Renal cortex interstitium (tissue), 15 donors: ENCODE measurements around the gene TBX15. TPM values are rescaled to one million over a fixed set of nuclear protein-coding genes. Genes with fewer than 3 reads are reported as not detected.

Experiments used
- DNase-seq, 11 donors: peaks; one replicate each; pipeline ENCODE4 v3.0.0-alpha.2; 2013; ENCODE audit warnings: low read depth in 9 of 11, low spot score in 4 of 11; ENCODE audit errors: extremely low read depth in 1 of 11
- long read RNA-seq, 16 experiments: transcript quantifications; one replicate each; lab custom pipeline, GENCODE V29; 2026
- polyA plus RNA-seq, 3 donors: library from polyadenylated mRNA; unstranded; fragments of 120-200 nt; gene quantifications; one replicate each; pipeline ENCODE4 v1.2.1, GENCODE V29; 2013; ENCODE audit not compliant: insufficient read length in 3 of 3

TBX15 gene
- under 1 TPM; 0.18 to 0.39 (median 0.24) TPM for polyA plus RNA-seq
- long read RNA-seq, donor 1: 0 reads
- long read RNA-seq, donor 2: 0 reads
- long read RNA-seq, donor 3: 0 reads
- long read RNA-seq, donor 4: 0 reads
- long read RNA-seq, donor 5: 0 reads
- long read RNA-seq, donor 6: 0 reads
- long read RNA-seq, donor 7: 0 reads
- long read RNA-seq, donor 8: 0 reads
- long read RNA-seq, donor 9: 0 reads
- long read RNA-seq, donor 10: 0 reads
- long read RNA-seq, donor 11: 0 reads
- long read RNA-seq, donor 12: 0 reads
- long read RNA-seq, donor 13: 0 reads
- long read RNA-seq, donor 14: 0 reads
- long read RNA-seq, donor 15: 0 reads
- long read RNA-seq, donor 16: 0 reads

DNA sequence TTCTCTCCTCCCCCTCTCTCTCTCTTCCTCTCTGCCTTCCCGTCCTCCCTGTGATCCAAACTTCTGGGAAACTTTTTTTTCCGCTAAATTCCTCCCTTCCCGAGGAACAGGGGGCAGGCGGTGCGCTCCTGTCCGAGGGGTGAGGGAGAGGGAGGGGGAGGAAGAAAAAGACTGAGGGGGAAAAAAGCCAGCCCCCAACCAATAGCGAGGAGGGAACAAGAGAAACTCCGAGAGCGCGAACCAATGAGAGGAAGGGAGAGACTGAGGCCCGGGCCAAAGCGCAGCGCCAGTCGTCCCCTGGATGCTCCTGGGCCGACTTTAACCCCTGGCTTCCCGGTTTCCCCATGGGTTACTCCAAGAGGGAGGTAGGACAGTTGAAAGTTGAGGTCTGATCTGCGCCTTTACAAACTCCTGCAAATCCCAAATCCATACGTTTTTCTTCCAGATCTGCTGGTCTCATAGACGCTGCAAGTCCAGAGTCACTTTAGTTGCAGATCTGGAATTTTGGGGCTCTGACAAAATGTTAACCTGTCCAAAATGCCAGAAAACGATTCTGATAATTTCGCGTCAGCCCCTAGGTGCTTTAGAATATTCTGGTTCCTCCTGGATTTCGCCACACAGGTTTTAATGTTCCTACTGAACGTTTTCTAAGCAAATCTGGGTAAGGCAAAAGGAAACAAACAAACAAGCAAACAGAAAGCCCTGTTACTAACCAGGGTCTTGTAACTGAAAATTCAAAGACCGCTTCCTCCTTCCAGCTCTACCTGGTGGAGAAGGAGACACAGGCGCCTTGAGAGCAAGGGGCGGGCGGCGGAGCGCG, at the start of gene TBX15:
TBX15 (minus strand) TSS at position 158 of the 820 bp plus-strand sequence. CDS start 548 bp downstream, outside the sequence.
- DNase-seq: no peak

DNA sequence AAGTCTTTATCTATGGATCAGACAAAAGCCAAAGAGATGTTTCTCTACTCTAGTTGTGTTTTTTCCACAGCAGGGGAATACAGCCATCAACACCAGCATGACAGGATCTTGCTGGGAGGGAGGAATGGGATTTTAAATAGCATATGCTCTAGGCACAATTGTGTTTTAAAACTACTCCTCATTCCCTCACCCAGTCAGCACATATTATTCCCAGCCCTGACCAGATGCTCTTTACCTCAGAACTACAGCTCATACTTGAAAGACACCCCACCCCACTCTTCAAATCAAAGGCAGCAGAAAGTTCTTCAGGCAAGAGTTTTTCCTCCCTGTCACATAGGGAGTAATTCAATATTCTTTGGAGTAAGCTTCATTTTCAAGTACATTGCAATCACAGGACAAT, 46.2 kb upstream of the TBX15 start:
- DNase-seq: no peak

DNA sequence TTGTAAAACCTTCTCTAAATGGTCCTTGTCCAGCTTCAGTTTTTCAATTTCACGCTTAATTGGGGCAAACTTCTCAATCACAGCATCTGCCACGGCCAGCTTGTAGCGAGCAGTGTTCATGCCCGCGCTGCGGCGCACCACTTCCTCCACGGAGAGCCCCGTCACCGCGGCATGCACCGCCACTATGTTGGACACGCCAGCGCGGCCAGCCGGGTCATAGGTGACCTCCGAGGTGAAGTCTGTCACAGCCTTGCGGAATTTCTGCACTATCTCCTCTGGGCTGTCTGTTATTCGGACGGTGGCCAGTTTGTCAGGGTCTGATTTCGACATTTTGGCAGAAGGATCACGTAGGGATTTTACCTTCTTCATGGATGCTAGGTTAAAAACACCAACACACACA, 44.8 kb upstream of the TBX15 start:
- no peak for DNase-seq

DNA sequence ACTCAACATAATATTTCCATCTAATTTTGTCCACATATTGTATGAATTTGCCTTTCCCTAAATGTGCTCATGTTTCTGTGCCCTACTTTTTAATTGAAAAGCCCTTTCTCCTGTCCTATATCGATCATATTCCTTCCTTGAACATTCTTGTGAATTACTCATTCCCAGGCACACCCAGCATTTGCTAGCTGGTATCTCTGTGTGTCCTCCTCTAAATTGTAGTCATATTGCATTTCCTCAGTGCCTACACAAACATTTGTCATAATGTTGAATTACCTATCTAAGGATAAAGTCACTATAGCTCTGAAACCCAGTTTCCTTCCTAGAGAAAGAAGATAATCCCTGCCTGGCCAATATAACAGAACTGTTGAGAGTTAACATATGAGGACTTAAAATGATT, 39.6 kb upstream of the TBX15 start:
- no peak for DNase-seq

- DNase-seq: no peak
These were observed 38.8 kb upstream of the TBX15 start for GRCh38 chr1:119026956-119027355.

DNA sequence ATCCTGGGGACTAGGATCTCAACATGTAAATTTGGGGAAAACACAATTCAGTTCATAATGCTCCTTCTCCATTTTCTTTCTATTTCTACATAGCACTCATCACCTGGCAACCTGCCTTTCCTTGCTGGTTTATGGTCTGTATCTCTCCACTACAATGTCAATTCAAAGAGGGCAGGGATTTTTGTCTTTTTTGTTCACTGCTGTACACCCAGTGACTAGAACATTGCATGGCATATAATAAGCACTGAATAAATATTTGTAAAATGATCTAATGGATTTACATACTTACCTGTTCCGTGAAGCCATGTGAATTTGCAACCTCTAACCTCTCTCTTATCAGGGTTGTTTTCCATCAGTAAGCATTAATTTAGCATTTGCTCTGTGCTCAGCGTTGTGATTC, 27.4 kb upstream of the TBX15 start:
- no peak for DNase-seq

DNA sequence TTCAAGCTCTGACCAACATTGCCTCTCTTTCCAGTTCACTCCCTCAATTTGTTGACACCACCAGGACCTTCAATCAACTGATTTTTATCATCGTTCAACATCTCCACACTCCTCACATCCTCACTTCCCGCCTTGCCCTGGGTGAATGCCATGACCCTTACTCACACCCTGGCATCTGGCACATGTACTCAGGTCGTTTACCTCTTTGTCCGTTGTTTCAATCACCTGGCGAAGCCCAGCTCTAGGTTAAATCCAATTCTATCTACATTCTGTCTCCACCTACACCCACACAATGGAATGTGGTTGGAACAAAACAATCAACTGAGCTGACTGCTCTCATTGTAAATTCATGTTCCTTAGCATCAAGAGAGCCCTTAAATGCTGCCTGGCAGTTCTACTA, 24.2 kb upstream of the TBX15 start:
- no peak for DNase-seq

- no peak for DNase-seq
These were observed 23.6 kb upstream of the TBX15 start for GRCh38 chr1:119011706-119012105.

DNA sequence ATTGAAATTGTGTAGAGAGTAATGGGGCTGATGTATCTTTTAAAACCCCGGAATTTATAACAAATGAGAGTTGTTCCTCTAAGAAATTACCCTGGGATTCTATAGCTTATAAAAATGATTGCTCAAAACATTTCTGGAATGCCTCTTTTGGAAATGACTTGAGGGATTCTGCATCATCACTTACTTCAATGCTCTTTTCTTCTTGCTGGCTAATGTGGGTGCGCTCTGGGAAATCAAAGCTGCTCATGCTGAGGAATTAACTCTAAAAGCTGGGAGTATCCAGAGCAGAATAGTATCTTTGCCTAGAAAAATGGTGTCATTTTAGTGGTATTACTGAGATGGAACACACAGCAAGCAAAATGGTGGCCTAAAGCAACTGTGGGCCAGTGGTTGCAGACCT, 23.0 kb upstream of the TBX15 start:
- DNase-seq: no peak

- no peak for DNase-seq
These were observed 22.1 kb upstream of the TBX15 start for GRCh38 chr1:119010201-119010600.

DNA sequence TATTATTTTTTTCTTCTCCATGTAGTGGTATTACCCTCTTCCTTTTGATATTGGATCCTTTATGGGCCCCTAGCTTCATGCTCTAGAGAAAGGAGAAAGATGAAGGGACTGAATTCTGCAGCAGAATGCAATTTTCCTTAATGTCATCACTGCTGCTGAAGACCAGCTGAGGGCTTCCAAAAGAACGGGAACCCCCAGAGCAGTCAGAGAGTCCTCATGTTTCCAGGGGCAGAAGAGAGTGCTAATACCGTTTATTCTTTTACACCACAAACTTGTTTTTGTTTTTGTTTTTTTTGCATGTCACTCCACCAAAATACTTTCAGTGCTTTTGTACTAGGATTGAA, 21.1 kb upstream of the TBX15 start:
- no peak for DNase-seq

DNA sequence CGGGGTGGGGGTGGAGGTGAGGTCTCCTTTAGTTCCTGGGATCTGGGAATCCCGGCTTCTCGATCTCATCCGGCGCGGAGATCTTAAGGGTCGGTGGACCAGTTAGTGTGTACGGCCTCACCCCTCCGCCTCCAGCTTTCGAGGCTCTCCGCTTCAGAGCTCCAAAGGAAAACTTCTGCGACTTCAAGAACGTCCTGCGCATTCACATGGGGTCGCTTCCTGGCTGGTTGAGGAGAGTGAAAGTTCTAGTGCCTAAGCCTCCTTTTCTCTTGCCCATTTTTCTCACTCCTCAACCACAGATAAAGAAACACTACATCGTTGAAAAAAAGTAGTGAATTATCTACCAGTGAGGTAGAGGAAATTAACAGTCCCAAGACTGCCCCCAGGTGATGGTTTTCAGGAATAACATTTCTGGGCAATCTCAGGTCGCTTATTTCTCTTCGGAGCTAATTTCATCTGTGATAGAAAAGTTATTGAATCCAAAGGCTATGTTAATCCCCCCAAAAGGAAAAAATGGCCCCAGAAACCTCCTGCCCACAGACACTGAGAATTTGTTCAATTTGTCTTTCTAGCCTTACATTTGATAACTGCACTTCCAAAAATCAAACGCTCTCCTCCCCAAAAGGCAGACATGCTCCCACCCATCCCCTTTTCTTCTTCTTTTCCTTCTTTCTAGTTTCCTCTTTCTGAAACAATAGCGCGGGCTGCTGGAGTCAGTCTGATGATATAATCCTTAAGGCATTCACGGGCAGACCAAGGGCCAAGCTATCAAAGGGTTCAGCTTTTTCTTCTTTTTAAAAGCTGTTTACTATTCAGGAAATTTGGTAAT, 20.6 kb upstream of the TBX15 start:
- DNase-seq: peak in 2 of 11 donors; percentile 60 to 64

GRCh38 chr1:119007670-119008482, 19.7 kb upstream of the TBX15 start:
- no peak for DNase-seq

DNA sequence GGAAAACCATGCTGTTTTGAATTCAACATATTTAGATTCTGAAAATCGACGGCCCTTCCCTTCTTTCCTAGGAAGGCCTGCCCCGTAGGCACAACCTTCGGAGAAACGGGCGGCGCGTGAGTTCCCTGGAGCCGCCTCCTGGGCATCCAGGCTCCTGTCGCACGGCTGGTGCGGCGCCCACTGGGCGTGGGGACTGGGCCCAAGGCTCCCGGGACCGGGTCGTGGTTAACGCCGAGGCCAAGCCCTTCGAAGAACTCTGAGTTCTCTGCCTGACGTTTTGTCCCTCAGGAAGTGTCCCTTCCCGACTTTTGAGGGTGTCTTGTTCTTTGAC, 19.2 kb upstream of the TBX15 start:
- no peak for DNase-seq

- DNase-seq: no peak
These were observed 18.5 kb upstream of the TBX15 start for GRCh38 chr1:119006406-119007279.

DNA sequence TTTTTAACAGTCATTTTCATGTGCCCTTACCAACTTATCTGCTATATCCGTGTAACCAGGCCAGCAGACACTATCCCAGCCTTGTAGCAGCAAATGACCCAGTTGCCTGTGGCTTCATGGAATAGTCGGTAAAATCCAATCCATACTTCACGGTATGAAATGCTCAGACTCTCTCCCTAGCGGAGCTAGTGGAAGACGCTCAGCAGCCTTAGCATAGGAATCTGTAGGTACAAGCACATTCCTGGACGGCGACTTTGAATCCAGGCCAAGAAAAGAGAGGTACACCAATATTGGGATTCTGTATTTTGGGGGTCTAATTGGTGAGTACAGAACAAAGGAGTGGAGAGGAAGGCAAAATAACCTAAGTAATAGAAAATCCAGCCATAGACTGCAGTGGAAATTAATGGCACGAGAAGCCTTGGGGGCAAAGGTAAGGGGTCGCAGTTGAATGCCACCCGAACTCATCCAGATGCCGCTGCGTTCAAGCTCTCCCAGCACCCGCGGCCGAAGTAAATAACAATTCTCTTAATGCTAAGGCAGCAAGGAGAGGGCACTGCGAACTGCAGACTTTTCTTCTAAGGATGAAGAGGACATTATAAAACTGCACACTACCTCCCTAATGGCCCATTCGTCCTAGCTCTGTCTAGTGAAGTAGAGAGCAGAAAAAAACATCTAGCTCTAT, 17.7 kb upstream of the TBX15 start:
- DNase-seq: no peak

GRCh38 chr1:119004781-119005180, 16.6 kb upstream of the TBX15 start:
- DNase-seq: no peak

- DNase-seq: no peak
These were observed 16.0 kb upstream of the TBX15 start for GRCh38 chr1:119004129-119004527.
